GM19025 (cell line): Measurements from ENCODE around the gene QDPR.

Experiments
- ATAC-seq: cut with Tn5 transposase; IDR thresholded peaks from one replicate; pipeline ENCODE4 v1.9.1; 2021; ENCODE audit warnings: mild to moderate bottlenecking, low read depth, moderate library complexity; ENCODE audit not compliant: unreplicated experiment

QDPR gene

GRCh38 chr4:17528551-17529165 lies 16.8 kb upstream of the QDPR start:
- no peak for ATAC-seq

DNA sequence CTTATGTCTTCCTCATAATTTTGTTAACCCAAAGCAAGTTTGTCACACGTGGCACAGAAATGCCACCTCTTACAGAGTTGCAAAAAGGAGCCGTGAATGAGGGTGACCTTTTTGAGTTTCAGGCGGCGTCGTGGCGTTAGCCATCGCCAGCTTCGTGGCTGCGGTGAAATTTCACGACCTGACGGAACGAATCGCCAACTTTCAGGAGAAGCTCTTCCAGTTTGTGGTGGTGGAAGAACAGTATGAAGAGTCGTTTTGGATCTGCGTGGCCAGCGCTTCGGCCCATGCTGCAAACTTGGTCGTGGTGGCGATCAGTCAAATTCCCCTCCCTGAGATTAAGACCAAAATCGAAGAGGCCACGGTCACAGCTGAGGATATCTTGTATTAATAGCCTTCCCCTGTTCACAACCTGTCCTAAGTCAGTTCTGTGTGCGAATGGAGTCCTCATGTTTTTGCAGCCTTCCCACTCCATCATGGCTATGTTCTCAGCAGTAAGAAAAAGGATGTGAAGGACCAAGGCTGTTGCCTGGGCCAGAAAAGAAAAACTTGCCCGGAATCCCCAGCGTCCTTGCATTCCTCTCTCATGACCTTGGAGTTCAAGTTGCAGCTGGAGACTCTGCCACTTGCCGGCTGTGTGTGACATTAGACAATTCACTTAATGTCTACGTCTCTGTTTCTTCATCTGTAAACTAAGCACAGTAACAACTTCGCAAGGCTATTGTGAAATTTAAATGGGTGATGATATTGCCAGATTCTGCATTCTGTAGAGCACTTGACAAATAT lies 15.0 kb upstream of the QDPR start:
- no peak for ATAC-seq

DNA sequence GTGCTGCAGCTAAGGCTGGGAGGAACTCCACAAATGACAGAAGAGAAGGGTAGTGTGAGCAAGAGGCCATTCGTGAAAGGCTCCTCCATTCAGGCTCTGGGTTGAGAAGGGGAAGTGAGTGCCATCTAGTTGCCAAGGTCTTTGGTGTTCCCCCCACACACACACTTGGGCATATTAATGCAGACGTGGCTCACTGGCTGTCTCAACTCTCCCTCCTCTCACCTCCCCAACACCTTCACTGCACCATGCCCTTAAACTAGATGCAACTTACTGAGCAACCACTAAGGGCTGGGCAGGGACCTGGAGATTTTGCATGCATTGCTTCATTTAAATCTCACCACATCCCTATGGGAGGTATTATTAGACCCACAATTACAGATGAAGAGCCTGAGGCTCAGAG lies 11.8 kb upstream of the QDPR start:
- ATAC-seq = no peak

DNA sequence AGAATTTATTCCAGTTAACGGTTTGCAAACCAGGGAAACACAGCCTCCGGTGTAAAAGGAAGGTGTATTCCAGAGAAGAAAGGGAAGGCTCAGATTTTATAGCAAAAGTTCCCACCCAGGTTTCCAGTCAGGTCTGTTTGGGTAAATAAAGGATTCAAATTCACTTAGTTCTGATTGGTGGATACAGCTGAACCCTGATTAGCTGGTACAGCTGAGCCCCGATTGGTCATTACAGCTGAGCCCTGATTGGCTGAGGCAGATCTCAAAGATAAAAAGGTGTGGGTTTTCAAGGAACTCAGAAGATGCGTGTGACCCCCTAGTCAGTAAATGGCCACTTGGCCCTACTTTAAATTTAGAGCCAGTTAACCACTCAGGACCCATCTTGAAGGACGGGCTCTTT lies 9.7 kb upstream of the QDPR start:
- no peak for ATAC-seq

- ATAC-seq = no peak
Observed at GRCh38 chr4:17517664-17518063, 5.8 kb upstream of the QDPR start.

DNA sequence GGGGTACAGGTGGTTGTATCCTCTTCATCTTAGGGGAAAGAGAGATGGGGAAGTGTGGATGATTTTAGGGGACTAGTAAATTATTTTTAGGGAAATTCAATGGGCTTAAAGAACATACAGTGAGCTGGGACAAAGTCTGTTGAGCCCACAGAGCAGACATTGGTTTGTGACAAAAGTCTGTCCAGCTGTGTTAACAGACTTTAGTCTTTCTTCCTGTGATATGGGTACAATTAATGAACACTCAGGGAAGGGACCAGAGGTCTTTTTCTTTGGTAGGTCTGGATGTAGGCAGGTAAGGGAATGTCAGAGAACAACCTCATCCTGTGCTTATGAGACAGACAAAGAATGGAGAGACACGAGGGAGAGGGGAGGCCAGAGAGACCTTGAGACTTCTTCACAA lies 5.1 kb upstream of the QDPR start:
- ATAC-seq = no peak

GRCh38 chr4:17515445-17516407 lies 3.8 kb upstream of the QDPR start:
- no peak for ATAC-seq

DNA sequence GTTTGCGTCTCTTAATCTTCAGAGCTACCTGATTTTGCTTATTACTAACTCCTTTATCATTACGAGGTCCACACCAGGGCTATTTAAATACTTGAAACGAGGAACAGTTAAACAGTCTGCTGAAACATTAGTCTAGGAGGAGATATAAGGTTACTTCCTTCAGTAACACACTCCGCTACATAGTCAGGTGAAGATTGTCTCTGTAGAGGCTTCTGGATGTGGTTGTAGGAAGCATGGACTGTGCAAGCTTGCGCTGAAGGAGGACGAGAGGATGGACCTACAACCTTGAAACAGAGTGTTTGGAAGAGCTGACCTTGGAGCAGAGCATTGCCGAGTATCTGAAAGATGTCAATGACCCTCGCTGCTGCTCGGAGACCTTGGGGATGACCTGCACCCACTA lies 3.0 kb upstream of the QDPR start, which contains the start of gene CLRN2:
Gene CLRN2, plus strand, starts transcription at position 301 of the 400 bp plus-strand sequence. CDS start 102 bp downstream, outside the sequence.
- ATAC-seq = no peak

DNA sequence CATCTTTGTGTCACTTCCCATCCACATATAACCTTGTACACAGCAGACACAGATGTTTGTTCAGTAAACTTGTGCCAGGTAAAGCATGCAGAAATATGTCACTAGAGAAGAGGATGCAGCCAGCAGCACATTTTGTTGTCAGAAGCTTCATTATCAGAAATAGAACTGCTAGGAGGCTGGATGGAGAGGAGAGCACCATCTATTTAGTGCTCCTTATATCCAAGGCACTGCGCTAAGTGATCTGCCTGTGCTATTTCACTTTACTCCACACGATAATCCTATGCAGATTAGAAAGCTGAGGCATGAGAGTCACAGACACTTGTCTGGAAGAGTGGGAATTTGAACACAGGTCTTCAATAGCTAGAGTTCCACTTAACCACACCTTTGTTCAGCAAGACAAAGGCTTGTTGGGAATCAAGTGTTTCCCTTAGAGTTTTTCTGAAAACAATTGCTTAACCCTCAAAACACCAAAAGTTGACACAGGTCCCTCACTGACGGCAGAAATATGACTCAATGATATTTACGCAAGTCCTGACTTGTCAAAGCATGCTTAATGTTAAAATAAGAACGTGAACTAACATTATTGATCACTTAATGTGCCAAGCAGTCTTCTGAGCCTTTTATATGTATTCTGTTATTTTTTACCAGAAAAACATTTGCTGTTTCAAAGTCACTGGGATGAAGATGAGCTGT lies 1.2 kb upstream of the QDPR start:
- ATAC-seq = no peak

- ATAC-seq = peak; percentile 48
Observed at GRCh38 chr4:17511509-17511949, 361 bp downstream of the QDPR start.

GRCh38 chr4:17511051-17511450 lies 839 bp downstream of the QDPR start:
- ATAC-seq = no peak

DNA sequence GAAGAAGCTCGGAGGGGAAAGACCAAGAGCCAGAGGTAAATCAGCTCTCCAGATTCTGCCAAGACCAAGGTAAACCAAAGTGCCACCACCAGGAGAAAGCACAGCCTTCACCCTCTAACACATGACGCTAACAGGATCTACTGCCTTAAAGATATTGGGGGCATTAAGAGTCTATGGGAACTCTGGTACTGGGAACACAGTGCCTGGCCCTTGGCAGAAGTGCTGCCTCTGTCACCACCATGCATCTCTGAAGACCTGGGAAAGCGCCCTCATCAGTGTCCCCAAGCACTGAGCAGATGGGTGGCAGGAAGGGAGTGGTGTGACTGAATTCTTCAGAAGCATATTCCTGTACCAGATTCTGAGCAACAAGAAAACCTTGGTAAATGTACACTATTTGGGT lies 1.3 kb downstream of the QDPR start:
- ATAC-seq = no peak

DNA sequence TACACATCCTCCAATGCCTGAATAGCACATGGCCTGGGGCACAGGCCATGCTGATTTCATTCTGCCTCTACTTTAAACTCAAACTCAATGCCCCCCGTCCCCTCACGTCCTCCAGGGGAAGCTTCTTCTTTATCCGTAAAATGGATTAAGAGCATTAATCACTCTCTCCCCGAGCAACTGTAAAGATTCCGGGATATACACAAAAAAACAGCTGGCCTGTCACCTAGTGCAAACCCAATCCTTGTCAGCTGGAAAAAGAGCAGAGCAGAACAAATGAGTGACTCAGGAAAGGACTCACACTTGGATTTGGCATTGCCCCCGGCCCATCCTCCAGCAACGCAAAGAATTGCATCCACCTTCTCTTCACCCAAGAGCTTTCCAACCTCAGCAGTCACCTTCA lies 7.8 kb downstream of the QDPR start:
- no peak for ATAC-seq

DNA sequence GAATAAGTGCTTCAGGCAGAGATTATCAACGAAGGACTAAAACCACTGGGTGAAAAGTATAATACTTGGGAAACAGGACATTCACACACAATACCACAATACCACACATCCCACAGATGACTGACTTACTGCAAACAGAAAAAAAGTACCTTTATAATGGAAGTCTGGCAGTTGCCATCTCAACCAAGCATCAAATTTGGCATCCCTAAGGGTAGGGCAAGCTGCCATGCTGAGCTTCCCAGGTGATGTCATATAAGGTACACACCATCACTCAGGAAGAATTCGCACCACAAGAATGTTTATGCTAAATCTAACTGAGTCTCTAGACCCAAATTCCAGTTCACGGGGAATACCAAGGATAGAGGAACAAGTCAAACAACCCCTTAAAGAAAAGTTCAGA lies 9.1 kb downstream of the QDPR start:
- ATAC-seq = no peak

DNA sequence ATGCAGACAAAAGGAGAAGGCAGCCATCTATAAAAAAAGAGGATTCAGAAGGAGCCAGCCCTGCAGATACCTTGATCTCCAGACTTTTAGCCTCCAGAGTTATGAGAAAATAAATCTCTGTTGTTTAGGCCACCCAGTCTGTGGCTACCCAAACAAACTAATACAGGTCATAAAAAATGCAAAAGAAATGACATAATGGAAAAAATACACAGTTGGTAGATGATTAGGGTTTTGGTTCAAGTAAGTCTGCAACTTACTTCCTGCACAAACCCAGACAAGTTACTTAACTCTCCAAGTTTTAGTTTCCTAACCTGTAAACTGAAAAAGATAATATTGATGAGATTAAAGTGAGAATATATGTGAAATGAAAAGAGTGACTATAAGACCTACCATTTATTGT lies 11.3 kb downstream of the QDPR start:
- no peak for ATAC-seq

DNA sequence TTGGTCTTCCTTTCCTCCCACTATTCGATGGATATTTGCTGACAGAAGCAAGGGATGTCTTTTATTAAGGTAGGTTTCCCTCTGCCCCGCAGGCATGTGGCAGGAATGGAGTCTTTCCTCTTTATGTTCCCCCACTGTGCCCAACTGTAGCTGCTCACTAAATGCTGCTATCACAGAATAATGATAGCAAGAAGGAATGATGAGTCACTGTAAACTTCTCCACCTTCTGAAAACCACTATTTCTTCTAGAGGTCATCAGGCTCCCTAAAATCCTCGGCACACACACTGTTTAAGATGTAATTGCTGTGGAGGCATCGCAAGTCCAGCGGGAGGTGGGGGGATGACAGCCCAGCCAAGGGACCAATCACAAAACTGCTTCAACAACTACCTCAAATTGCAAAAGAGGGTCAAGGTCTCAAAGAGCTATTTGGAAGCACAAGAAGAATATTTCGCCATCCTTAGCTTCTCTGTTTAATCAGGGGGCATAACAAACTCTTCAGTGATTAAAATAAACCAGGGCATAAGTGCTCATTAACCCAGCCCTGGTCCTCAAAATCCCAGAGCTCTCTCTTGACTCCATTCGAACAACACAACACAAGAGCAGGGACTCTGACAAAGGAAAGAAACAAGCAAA lies 13.9 kb downstream of the QDPR start:
- no peak for ATAC-seq

GRCh38 chr4:17494258-17495190 lies 17.4 kb downstream of the QDPR start:
- ATAC-seq = no peak

DNA sequence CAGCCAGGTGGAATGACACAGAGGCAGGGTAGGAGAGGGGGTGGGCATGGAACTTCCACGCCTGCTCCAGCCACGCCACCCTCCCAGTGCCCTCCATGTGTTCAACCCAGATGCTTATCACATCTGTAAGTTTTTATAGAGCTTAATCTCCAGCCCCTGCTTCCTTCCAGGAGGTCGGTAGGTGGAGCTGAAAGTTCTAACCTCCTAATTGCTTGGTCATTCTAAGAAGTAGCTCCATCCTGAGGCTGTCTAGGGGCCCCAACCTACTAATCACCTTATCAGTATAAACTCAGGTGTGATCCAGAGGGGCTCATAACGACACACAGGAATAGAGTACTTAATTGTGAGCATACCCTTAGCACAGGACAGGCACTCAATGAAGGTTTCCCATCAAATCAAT lies 18.3 kb downstream of the QDPR start:
- ATAC-seq = no peak

- ATAC-seq = no peak
Observed at GRCh38 chr4:17492876-17493275, 19.0 kb downstream of the QDPR start.
